HG03469 (cell line): Measurements from ENCODE around the gene DHRS11.

Source experiments
- ATAC-seq: cut with Tn5 transposase; IDR thresholded peaks from one replicate; pipeline ENCODE4 v1.9.1; 2021; ENCODE audit warnings: mild to moderate bottlenecking, moderate library complexity, moderate number of reproducible peaks; ENCODE audit not compliant: unreplicated experiment

DHRS11 gene

DNA sequence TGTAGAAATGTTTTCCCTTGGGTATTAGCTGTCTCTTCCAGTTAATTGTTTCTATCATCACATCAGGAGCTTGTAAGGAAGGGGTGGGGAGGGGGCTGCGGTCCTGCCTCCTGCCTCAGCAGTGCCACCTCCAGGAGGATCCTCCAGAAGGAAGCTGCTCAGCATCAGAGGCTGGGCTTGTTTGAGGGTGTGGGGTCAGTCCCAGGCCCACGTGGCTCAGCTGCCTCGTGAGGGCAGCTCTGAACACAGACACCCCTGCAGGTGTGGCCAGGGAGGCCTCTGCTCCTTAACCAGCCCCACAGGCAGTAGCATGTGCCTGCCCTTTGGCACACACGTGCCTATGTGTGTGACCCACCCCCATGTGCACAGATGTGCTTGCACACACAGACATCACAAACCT, 56.0 kb downstream of the DHRS11 start:
- no peak for ATAC-seq

- ATAC-seq: no peak
Observed at GRCh38 chr17:36650096-36650775, 58.6 kb downstream of the DHRS11 start.
